Amniotic stem cell (primary cell): ENCODE results near the gene SCYL1.
A peak's percentile ranks its signal among the peaks of the same experiment; 100 is the strongest.

Experiments used
- DNase-seq: peaks from one replicate; lab custom pipeline; 2025; lab: John Stamatoyannopoulos, UW

Gene SCYL1

DNA sequence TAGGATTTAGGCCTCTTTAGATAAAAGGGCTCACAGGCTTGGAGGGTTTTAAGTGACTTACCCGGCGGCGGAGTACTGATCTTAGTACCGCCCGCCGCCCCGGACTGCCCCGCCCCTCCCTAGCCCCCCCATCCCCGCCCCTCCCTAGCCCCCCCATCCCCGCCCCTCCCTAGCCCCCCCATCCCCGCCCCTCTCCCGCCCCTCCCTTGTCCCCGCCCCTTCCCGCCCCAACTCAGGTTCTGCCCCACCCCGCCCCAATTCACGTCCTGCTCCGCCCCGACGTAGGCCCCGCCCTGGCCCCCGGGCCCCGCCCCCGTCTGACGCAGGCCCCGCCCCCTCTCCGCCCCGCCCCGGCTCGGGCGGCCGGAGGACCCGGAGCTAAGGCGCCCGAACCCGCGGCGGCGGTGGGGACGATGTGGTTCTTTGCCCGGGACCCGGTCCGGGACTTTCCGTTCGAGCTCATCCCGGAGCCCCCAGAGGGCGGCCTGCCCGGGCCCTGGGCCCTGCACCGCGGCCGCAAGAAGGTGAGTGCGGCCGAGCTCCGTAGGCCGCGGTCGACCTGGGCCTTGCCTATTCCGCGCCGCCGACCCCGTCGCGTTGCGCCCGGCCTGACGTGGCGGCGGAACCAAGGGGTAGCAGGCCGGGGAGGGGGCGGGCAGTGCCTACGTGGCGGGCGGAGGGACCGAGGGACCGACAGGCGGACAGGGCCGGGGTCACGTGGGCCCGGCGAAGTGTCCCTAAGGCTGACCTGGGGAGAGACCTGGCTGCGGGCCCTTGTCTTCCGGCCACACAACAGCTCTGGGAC, at the start of gene SCYL1:
Gene SCYL1 (plus strand): TSS at position 343 of the 805 bp plus-strand sequence. CDS start 71 bp downstream, at position 414.
- peak; percentile 65 for DNase-seq

DNA sequence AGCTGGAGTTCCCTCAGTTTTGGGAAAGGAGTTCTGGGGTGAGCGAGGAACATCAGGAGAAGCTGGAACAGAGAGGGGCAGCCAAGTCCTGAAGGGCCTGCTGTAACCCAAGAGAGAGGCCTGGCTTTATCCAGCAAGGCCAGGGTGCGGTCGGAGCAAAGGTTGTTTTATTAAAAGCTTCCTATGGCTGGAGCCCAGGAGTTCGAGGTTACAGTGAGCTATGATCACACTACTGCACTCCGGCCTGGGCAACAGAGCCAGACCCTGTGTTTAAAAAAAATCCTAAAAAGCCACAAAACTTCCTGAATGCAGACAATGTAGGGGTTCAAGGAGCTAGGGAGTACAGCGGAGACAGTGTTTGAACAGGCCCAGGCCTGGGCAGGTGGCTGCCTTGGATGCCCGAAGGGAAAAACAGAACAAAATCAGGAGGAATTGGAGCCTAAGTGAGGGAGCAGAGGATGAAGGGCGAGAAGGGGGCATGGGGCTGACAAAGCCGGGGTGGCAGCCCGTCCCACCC, 48.2 kb upstream of the SCYL1 start:
- DNase-seq, result no peak

DNA sequence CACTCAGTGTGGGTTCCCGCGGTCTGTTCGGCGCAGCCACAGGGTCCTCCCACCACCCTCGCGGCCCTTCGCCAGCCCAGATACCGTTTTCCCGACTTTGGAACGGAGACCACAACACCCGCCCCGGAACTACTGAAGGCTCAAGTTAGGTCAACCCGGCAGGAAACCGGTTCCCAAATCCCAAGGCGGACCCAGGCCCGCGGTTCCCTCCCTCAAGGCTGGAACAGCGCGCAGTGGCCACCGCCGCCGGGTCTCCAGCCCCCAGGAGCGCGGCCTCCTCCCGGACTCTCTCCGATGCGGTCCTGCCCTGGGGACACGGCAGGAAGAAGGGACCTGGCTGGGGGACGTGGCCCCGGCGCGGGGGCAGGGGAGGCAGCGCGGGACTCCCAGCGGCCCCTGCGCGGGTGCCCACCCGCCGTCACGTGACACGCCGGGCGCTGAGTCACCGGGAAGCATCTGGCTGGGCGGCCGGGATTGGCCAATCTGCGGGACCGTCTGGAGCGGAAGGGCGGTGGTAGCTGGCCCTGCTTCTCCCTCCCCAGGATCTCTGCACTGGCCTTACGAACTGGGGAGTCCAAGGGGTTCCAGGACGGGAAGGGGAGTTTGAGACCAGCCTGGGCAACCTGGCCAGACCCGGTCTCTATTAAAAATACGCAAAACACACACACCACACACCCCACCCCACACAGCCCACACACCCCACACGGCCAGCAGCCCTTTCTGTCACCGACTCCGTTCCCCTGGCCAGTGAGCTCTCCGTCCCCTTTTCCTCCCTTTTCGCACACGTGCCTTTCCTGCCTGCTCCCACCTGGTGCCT, 47.5 kb upstream of the SCYL1 start:
- DNase-seq, result peak; percentile 89

DNA sequence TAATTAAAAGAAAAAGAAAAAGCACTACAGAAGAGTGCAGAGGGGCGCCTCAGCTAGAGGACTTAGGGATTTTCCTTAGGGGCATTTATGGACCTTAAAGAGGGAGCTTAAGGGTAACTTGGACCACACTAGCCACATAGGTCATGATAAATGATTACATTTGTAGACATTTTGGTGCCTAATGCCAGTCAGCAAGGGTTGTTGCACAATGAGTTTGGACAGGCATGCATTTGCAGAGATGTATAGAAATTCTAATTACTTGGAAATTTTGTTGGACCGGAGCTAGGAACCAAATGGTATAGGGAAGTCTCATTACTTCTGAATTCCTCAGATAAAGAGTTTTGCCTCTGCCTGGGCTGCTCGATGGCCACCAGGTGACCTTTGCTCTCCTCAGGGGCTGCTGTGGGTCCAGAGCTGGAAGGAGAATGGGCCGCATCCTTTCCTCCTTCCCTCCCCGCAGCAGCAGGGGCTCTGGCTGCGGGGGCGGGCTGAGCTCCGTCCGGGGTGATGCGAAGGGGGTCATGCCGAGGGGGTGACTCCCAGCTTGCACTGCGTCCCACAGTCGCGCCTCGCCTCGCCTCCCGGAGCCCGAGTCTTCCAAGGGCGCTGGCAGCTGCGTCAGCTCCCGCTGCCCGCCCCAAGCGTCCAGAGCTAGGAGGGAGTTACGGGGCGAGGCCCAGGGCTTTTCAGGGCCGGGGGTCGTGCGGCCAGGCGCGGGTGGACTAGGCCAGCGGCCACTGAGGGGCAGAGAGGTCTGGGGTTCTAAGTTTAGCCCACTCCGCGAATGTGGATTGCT, 46.3 kb upstream of the SCYL1 start:
- DNase-seq, result no peak

DNA sequence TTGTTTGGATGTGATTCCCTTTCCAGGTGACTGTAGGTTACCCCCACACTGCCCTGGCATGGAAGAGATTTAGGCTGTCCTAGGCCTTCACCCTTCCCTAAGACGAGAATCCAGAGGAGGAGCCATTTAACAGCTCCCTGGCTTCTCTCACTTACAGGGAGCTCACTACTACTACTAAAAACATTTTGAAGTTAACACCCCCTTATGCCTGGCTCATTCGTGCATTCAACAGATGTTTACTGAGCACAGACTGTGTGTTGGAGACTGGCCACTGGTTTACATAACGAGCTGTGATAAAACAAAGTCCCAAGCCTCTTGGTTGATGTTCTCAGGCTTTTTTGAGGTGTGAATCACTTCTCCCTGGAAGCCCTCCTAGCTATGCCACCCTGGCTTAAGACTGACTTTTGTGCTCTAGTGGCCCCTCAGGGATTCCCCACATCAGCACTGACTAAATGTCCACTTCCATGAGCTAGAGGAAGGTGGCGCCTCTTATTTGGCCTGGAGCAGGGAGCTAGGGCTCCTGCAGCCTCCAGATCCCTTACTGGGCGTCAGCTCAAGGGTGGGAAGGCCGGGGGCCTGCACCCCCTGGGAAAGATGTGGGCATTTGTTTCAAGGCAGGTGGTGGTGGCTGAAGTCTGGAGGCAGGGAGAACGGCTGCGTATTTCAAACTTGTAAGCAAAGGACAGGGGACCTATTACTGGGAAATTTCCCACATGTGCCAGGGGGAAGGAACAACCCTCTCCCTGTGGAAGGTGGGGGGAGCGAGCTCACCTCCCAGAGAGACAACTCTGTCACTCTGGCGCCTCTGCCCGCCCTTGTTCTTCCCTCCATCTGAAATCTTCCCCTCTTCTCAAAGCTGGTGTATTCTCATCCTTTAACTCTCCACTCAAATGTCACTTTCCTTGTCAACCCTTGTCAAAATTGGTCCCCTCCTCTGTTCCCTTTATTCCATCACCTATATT, 45.4 kb upstream of the SCYL1 start:
- DNase-seq, result no peak

DNA sequence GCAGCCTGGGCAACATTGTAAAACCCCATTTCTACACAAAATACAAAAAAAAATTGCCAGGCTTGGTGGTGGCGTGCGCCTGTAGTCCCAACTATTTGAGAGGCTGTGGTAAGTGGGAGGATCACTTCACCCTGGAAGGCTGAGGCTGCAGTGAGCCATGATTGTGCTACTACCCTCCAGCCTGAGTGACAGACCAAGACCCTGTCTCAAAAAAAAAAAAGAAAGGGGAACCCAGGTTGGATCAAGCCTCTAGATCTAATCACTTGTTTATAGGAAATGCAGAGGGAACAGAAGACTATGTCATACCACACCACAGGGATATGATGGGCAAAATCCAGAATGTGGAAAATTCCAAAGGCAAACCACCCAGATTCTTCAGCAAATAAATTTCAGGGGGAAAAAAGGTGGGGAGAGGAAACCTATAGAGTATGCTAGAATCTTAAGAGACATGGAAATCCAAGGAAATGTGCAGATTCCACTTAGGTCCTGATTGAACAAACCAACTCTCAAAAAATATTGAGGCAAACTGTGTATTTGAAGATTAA, 42.5 kb upstream of the SCYL1 start:
- DNase-seq, result no peak

DNA sequence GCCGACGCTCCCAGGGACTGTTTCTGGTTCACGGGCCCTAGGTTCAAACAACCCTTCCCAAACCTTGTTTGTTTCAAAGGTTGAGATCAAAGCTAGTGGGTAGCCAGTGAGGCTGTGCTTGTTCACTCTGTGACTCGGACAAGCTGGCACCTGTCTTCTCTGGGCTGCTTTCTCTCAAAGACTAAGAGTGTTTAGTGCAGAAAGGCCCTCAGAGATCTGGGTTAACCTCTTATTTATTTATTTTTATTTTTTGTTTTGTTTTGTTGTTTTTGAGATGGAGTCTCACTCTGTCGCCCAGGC, 39.0 kb upstream of the SCYL1 start:
- DNase-seq, result no peak

DNA sequence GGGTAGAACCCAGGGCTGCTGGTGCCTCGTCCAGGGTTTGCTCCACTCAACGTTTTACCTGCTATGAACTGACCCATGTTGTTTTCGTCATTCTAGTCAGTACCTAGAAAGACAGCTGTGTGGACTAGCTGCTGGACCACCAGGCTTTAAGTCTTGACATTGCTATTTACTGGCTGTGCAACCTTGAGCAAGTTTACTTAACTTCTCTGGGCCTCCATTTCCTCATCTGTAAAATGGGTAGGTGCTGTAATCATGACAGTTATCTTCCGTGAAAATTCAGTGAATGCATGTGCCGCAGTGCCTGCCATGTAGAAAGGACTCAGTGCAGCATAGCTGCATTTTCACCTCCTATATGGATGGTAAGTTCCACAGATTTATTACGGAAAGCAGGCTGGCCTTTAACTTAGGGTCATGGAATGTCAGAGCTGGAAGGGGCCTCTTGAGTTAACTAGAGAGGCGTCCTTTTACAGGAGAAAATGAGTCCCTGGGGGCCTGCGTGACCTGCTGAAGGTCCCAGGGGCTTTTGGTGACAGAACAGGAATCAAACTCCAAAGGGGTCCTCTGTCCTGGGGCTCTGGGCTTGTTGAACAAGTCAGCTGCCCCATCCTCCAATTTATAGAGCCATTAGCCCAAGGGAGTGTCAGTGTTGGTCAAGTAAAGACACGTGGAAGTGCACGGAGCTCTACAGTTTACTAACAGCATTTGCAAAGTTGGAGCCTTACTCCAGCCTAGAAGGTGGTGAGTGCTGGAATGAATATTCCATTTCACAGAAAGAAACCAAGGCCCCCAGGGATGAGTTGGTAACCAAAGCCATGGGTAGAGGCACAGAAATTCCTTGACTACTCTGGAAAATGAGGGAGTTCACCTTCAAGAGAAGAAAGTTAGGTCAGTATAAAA, 38.1 kb upstream of the SCYL1 start:
- no peak for DNase-seq

DNA sequence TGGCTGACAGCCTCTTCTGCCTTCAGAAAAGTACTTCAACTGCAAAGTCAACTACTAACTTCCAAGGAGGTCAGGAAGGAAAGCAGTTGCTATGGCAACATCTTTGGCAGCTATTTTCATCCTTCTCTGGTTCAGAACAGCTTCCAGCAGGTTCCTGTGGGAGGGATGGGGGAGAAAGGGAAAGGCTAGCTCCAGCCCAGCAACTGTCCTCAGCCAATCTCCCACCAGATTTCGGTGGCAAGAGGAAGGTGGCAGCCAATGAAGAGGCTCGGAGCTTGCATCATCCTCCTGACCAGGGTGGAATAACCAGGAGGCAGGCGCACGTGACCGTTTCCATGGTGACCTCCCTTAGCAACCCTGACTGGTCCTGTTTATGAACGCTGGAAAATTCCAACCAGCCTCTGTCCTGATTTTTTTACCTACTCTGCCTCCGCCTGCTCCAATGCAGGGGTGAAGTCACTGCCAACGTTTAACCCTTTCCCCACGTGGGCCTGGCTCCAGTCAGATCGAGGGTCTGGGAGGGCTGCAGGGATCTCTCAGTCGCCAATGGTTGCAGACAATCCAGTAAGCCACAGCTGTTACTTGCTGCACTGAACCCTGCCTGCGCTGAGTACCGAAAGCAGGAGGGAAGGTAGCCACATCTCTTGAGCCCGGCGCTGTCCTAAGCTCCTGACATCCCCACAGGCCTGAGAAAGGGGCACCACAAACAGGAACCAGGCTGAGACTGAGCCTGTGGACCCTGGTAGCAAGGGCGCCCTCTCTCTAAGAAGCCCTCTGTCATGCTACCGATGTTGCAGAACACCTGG, 37.2 kb upstream of the SCYL1 start:
- DNase-seq, result peak; percentile 100

DNA sequence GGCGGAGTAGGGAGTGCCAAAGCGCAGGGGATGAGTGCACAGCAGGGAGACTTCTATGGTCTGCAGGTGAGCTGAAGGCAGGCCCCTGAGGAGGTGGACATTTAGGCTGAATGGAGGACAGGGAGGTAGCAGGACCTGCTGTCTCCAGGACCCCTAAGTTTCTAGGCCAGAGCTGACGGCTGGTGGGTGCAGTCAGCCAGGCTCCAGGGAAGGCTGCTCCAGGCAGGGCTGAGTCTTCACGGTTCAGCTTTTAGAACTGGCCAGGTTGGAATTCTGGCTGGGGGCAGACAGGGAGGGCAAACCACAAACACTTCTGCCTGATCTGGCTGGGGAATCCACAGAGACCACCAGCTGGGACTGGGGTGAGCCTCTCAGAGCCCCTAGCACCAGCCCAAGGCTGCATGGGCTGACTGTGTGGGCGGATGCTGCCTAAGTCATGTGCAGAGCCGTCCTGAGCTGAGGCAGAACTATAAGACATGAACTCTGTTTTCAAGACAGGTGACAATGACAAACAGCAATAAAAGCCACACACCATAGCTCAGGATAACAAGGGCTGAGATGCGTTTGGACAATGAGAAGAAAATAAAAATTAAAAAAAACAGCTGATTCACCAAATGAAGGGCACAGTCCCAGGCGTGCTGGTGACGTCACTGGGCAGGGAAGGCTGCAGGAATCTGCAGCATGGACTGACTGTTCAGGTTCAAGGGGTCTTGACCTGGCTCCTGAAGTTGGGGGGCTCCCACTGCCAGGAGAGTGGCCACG, 36.4 kb upstream of the SCYL1 start:
- DNase-seq, result no peak

DNA sequence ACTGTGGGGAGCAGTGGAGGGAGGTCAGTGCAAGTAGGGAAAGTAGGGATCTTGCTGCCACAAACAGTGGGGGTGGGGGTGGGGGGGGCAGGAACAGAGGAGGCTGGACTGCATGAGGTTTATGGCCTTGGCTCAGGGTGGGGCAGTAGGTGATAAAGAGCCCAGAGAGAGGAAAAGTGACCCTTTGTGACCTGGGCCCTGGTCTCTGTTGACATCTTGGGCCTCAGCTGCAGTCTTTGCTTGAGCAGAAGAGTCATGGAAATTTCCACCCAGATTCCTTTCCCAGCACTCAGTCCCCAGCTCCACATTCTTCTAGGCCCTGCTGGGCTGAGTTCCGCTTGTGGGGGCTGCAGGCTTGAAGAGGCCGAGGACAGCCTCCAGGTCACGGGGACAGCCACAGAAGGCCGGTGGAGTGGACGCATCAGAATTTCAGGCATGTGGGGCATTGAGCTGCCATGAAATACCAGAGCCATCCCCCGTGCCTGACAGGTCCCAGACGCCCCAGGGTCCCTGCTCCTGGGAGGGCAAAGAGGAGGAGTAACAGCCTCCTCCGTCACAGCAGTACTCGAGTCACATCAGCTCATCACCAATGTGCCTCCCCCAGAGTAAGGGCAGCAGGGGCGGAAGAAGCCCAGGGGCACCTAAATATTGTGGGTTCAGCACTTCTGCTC, 35.7 kb upstream of the SCYL1 start:
- DNase-seq, result peak; percentile 71

DNA sequence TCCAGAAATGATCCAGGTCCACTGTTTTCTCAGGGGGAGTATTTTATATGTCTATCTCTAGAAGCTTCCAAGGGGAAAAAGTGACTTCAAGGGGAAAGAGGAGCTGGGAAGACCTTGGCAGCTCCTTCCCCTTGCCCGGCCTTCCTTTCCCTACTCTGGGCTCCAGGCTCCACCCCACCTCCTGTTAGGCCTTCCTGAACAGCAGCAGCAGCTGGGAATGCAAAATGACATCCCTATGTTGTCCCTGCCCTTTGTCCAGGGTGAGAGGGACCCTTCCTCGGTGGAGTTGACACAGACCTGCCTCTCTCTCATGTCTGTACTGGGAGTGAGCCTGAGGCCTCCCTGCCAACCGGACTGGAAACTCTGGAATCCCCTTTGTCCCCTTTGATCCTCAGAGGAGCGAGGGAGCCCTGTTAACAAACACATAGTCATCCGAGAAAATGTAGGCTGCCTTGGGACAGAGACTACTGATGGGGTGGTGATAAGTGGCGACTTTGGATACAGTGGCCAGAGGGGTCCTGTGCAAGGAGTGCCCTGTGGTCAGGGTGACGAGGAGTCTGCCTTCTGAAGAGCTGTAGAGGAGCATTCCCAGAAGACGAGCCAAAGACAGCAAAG, 35.1 kb upstream of the SCYL1 start:
- DNase-seq, result no peak

DNA sequence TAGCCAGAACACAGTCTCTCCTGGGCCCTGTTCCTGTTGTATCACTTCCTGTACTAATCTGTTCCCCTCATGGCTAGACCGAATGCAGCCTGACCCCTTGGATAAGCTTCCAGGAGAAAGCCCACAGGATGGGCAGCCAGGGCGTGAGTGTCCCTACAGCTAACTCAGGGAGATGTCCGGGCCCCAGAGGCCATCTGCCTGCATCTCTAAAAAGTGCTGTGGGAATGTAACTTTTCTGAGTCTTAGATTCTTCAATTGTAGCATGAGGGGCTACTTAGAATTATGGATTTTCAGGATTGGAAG, 33.8 kb upstream of the SCYL1 start:
- DNase-seq, result no peak

DNA sequence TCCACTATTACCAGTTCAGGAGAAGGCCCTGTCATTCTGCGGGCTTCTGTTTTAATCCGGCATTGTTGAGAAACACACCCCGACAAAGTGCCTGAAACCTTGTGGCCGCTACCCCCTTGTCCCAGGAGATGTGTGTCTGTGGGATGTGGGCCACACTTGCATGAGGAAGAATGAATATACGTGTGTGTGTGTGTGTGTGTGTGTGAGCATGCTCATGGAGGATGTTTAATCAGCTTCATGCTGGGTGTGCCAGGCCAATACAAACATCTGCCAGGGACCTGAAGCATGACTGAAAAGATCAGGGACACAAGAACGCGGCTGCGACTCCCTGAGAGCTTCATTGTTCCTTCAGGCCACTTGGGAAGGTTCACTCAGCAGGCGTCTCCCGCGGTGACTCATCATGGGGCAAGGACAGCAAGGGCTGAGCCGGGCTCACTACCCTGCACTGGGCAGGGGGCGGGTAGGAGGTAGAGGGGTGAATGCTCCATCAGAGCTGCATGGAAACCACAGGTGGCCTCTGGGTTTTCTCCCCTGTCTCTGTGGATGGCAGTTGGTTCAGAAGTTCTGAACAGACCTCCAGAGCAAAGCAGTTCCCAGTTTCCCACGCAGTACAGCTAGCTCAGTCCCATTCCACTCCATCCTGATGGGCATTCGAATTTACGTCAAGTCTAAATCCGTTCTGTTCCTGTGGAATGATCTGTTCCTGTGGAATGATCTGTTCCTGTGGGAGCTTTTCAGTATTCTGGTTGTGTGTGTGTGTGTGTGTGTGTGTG, 33.1 kb upstream of the SCYL1 start:
- DNase-seq, result peak; percentile 68

DNA sequence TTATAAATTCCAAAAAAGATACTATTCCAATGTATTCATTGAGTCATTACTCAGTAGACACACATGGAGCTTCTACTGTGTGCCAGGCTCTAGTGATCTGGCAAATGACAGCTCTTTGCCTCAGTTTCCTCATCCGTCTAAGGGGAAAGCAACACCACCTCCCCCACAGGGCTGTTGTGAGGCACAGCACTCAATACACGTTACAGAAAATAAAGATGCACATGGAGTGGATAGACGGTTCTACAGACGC, 32.6 kb upstream of the SCYL1 start:
- no peak for DNase-seq

DNA sequence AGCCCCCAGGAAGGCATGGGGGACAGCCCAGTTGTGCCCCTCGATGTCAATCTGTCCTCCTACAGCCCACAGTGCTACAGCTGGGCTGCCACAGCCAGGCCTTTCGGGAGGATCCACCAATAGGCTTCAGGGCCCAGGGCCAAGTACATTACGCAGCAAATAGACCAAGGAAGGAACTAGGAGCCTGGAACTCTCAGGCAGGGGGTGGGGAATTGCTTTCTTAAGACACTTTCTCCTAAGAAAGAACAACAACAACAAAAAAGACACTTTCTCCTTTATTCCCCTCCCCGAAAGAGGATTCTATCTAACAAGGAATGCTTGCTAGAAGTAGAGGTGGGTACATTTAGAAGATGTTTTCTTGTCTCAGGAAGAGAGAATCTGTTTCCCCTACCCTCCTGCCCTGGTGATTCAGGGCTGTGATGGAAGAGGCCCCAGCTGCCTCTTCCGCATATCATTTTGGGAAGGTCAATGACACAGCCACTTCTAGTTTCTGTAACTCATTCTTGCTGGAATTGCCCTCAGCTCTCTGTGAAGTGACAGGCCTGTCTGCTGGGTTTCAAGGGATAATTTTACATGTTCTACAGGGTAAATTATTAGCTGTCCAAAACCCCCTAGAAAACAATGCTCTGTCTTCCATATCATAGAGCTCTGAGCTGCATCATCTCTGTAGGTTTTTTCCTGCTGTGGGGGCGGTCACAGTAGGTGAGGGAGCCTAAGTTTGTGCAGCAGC, 32.1 kb upstream of the SCYL1 start:
- no peak for DNase-seq
